ENCODE data around the gene PTPRG.

The PTPRG gene

DNA sequence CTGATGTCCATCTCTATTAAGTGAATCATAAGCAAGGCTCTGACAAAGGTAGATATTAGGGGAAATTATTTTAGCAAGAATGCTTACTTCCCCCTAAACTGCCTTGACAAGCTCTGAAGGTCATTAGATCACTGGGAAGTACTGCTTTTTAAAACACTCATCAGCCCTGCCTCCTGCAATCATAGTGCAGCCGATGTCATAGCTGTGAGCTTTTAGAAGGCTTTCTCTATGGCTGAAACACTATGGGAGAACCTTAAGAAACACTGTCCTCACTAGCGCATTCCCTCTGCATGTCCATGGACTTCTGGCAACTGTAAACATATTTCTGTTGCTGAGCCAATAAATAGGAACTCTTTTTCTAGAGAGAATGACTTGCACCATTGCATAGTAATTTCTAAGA is 38.7 kb upstream of the PTPRG start:
- Histone ChIP-seq H3K27me3 (ENCODE audit: control insufficient read depth, insufficient read depth, low read length) (no peaks in the 10 kb centered on the region), H3K9me3 (ENCODE audit: control insufficient read depth, low read length) (no peaks in the 10 kb centered on the region), H3K4me2 (ENCODE audit: low read length) (no peak overlapping the region), H3K9ac (no peak overlapping the region), H2AFZ (no peak overlapping the region), H3K36me3 (ENCODE audit: control insufficient read depth, insufficient read depth, low read length) (no peaks in the 10 kb centered on the region), H3K4me3 (ENCODE audit: low read depth, low read length) (no peak overlapping the region), H3K4me1 (peaks cover 14% of the 10 kb centered on the region), H3K27ac (no peak overlapping the region), H3K79me2 (no peaks in the 10 kb centered on the region)
- TF ChIP-seq, protein P1, sequence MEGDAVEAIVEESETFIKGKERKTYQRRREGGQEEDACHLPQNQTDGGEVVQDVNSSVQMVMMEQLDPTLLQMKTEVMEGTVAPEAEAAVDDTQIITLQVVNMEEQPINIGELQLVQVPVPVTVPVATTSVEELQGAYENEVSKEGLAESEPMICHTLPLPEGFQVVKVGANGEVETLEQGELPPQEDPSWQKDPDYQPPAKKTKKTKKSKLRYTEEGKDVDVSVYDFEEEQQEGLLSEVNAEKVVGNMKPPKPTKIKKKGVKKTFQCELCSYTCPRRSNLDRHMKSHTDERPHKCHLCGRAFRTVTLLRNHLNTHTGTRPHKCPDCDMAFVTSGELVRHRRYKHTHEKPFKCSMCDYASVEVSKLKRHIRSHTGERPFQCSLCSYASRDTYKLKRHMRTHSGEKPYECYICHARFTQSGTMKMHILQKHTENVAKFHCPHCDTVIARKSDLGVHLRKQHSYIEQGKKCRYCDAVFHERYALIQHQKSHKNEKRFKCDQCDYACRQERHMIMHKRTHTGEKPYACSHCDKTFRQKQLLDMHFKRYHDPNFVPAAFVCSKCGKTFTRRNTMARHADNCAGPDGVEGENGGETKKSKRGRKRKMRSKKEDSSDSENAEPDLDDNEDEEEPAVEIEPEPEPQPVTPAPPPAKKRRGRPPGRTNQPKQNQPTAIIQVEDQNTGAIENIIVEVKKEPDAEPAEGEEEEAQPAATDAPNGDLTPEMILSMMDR (IDR thresholded peaks at IDR 0.05): no peak

DNA sequence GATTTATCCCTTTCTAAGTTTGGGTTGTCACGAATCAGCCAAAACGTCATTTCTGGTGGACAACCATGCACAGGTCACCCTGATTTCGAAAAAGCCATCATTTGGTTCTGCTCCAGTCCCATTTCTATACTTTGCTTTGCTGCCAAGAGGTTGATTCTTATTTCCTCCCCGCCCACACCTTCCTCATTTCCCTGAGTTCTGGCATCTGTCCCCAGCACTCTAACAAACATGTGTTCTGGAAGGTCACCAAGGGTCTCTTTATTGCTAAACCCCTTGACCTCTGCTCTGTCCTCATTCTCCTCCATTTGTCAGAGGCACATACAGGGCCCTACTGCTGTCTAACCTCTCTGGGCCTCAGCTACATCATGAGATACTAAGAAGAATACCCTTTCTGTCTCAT is 36.4 kb upstream of the PTPRG start:
- TF ChIP-seq, protein P1 (IDR thresholded peaks at IDR 0.05): no peak
- Histone ChIP-seq H3K27ac (no peak overlapping the region), H2AFZ (peak overlapping the region; percentile 36), H3K4me3 (ENCODE audit: low read depth, low read length) (no peak overlapping the region), H3K79me2 (no peaks in the 10 kb centered on the region), H3K4me1 (peaks cover 14% of the 10 kb centered on the region), H3K36me3 (ENCODE audit: control insufficient read depth, insufficient read depth, low read length) (no peaks in the 10 kb centered on the region), H3K9me3 (ENCODE audit: control insufficient read depth, low read length) (no peaks in the 10 kb centered on the region), H3K27me3 (ENCODE audit: control insufficient read depth, insufficient read depth, low read length) (no peaks in the 10 kb centered on the region), H3K9ac (no peak overlapping the region), H3K4me2 (ENCODE audit: low read length) (no peak overlapping the region)

DNA sequence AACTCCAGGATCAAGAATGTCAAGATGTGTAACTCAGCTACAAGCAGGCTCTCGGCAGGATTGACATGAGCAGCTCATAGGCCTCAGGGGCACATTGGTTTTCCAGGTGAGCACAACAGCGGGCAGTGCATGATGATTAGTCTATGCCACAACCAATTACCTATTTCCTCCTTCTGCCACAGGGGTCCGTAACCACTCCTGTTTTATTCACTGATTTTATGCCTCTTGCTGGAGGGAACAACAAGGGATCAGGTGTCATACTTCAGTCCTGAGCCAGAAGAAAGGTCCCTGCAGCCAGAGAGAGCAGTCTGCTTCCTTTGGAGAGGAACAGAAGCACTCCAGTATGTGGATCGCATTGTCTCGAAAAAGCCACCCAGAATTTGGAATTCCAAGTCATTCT is 35.1 kb upstream of the PTPRG start:
- TF ChIP-seq, protein P1 (IDR thresholded peaks at IDR 0.05): no peak

DNA sequence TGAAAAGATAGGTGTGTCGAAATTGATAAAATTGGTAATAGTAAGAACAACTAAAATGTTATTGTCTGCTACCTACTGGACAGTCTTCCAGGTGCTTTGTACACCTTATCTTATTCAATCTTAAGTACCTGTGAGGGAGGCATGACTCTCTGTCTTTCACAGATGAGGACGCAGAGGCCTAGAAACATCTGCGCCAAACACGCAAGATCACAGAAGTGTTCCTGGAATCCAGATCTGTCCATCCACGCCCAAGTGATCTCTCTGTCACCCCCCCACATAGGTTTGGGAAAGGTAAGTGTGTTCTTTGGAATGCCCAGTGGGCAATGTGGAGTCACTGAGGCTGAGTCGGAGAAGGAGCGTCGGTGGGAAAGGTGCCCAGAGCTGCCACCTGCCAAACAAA is 34.4 kb upstream of the PTPRG start:
- H3K4me1 ChIP-seq: peaks cover 14% of the 10 kb centered on the region
- H3K4me2 ChIP-seq (ENCODE audit: low read length): no peak overlapping the region
- H3K36me3 ChIP-seq (ENCODE audit: control insufficient read depth, insufficient read depth, low read length): no peaks in the 10 kb centered on the region
- no peaks in the 10 kb centered on the region for H3K79me2 ChIP-seq
- no peak overlapping the region for H3K4me3 ChIP-seq (ENCODE audit: low read depth, low read length)
- H3K27me3 ChIP-seq (ENCODE audit: control insufficient read depth, insufficient read depth, low read length): no peaks in the 10 kb centered on the region
- TF ChIP-seq, protein P1 (IDR thresholded peaks at IDR 0.05): no peak
- H3K9ac ChIP-seq: no peak overlapping the region
- no peaks in the 10 kb centered on the region for H3K9me3 ChIP-seq (ENCODE audit: control insufficient read depth, low read length)
- no peak overlapping the region for H3K27ac ChIP-seq
- H2AFZ ChIP-seq: no peak overlapping the region

More for the DNA sequence above, 35.1 kb upstream of the PTPRG start:
- Histone ChIP-seq H3K4me3 (ENCODE audit: low read depth, low read length) (no peak overlapping the region), H3K4me2 (ENCODE audit: low read length) (no peak overlapping the region), H3K27me3 (ENCODE audit: control insufficient read depth, insufficient read depth, low read length) (no peaks in the 10 kb centered on the region), H3K4me1 (peaks cover 14% of the 10 kb centered on the region), H3K27ac (no peak overlapping the region), H3K36me3 (ENCODE audit: control insufficient read depth, insufficient read depth, low read length) (no peaks in the 10 kb centered on the region), H3K79me2 (no peaks in the 10 kb centered on the region), H2AFZ (peak overlapping the region; percentile 49), H3K9ac (no peak overlapping the region), H3K9me3 (ENCODE audit: control insufficient read depth, low read length) (no peaks in the 10 kb centered on the region)

DNA sequence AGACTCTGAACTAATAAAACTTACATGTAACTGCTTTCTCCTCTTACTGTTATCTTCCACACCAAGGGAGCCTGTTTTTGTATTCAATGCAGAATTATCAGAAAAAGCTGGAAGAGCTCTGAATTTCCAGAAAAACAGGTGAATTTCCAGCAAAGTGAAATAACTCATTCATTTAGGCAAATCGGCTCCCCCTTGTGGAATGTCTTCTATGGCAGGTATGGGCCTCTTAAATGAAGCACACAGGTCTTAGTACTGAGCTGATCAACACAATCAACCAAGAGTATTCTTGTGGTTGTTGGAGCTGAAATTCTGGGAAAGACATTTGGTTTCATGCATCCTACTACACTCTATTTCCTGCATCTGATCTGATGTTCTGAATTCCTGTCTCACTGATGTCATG is 31.0 kb upstream of the PTPRG start:
- H3K4me1 ChIP-seq: peaks cover 9% of the 10 kb centered on the region
- no peaks in the 10 kb centered on the region for H3K9me3 ChIP-seq (ENCODE audit: control insufficient read depth, low read length)
- TF ChIP-seq, protein P1 (IDR thresholded peaks at IDR 0.05): peak; percentile 81
- H3K4me3 ChIP-seq (ENCODE audit: low read depth, low read length): no peak overlapping the region
- no peak overlapping the region for H3K27ac ChIP-seq
- H2AFZ ChIP-seq: no peak overlapping the region
- H3K9ac ChIP-seq: no peak overlapping the region
- H3K36me3 ChIP-seq (ENCODE audit: control insufficient read depth, insufficient read depth, low read length): no peaks in the 10 kb centered on the region
- no peak overlapping the region for H3K4me2 ChIP-seq (ENCODE audit: low read length)
- H3K79me2 ChIP-seq: no peaks in the 10 kb centered on the region
- no peaks in the 10 kb centered on the region for H3K27me3 ChIP-seq (ENCODE audit: control insufficient read depth, insufficient read depth, low read length)

Measured in parathyroid adenoma (tissue), 2 donors.